ENCODE results near the gene SLC24A2.

The SLC24A2 gene

DNA sequence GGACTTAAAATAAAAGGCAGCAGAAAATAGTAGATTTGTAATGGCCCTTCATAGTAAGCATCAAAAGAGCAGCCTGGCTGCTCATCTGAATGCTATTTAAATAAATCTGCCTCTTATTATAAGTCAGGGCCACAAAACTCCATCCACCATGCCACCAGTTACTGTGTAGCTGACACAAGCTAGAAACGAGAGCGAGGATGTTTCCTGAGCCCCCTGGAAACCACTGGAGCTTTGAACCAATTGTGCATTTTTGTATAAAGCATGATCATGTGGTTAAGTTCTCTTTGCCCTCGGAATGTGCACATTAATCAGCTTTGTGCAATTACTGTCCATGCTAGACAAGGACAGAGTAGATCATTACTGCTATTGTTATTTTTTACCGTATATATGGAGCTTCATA lies 17.4 kb downstream of the SLC24A2 start:
- no peak for DNase-seq (ENCODE audit: low read depth, low spot score)
- H3K4me3 ChIP-seq (ENCODE audit: low read depth, low read length), result no peak overlapping the region
- CTCF ChIA-PET, result no interaction called here
- TF ChIP-seq, protein P1, sequence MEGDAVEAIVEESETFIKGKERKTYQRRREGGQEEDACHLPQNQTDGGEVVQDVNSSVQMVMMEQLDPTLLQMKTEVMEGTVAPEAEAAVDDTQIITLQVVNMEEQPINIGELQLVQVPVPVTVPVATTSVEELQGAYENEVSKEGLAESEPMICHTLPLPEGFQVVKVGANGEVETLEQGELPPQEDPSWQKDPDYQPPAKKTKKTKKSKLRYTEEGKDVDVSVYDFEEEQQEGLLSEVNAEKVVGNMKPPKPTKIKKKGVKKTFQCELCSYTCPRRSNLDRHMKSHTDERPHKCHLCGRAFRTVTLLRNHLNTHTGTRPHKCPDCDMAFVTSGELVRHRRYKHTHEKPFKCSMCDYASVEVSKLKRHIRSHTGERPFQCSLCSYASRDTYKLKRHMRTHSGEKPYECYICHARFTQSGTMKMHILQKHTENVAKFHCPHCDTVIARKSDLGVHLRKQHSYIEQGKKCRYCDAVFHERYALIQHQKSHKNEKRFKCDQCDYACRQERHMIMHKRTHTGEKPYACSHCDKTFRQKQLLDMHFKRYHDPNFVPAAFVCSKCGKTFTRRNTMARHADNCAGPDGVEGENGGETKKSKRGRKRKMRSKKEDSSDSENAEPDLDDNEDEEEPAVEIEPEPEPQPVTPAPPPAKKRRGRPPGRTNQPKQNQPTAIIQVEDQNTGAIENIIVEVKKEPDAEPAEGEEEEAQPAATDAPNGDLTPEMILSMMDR (IDR thresholded peaks at IDR 0.05; ENCODE audit: insufficient read depth, low read length, missing control alignments), result no peak
- POLR2A ChIA-PET, result no interaction called here

DNA sequence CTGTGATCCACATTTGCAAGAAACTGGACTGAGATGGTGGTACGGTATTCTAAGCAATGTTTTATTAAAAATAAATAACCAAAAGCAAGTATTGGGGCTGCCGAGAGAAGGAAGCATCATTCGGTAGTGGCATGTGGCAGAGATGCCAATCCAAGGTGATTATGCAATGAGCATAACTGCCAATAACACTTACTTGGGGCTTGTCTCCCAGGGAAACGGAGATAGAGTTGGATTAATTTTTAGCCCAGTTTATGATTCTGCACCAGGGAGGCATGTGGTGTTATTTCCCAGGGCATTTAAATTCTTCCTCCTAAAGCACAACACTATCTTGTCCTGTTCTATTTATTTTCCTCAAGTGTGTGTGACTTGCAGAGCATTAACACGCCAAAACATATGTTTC lies 17.9 kb downstream of the SLC24A2 start:
- TF ChIP-seq, protein P1 (IDR thresholded peaks at IDR 0.05; ENCODE audit: insufficient read depth, low read length, missing control alignments), result no peak
- no peak overlapping the region for H3K4me3 ChIP-seq (ENCODE audit: low read depth, low read length)
- CTCF ChIA-PET, result no interaction called here
- DNase-seq (ENCODE audit: low read depth, low spot score), result no peak
- POLR2A ChIA-PET, result no interaction called here

DNA sequence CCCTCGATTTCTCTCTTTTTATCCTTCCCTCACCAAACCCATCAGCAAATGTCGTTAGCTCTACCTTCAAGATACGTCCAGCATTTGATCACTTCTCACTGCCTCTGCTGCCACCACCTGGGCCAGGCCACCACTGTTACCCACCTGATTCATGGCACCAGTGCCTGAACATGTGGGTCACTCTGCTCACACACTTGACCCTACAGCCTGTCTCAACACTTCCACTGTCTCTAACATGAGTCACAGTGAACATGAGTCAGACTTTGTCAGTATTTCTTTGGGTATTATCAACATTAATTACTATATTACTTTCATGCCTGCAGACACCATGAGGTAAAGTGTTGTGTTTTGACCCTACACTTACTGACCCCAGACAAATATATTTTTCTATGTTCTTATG lies 19.6 kb downstream of the SLC24A2 start:
- no peak overlapping the region for H3K4me3 ChIP-seq (ENCODE audit: low read depth, low read length)
- POLR2A ChIA-PET, result no interaction called here
- TF ChIP-seq, protein P1 (IDR thresholded peaks at IDR 0.05; ENCODE audit: insufficient read depth, low read length, missing control alignments), result no peak
- no peak for DNase-seq (ENCODE audit: low read depth, low spot score)
- CTCF ChIA-PET, result no interaction called here

DNA sequence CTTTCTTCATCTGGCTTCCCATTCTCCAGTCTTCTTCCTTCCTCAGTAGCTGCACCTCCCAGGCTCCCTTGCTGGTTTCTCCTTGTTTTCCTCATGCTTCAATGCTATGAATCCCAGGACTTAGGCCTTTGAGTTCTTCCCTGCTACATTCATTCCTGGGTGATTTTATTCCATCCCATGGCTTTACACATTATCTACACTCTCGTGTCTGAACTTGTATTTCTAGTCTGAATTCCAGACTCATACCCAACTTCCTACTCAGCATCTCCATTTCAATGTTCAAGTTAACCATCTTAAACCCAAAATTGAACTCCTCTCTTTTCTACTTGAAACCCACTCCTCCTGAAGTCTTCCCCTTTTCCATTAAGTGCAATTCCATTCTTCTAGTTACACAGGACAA lies 20.0 kb downstream of the SLC24A2 start:
- ChIA-PET CTCF (no interaction called here), POLR2A (no interaction called here)
- DNase-seq (ENCODE audit: low read depth, low spot score), result no peak
- no peak overlapping the region for H3K4me3 ChIP-seq (ENCODE audit: low read depth, low read length)
- TF ChIP-seq, protein P1 (IDR thresholded peaks at IDR 0.05; ENCODE audit: insufficient read depth, low read length, missing control alignments), result no peak

DNA sequence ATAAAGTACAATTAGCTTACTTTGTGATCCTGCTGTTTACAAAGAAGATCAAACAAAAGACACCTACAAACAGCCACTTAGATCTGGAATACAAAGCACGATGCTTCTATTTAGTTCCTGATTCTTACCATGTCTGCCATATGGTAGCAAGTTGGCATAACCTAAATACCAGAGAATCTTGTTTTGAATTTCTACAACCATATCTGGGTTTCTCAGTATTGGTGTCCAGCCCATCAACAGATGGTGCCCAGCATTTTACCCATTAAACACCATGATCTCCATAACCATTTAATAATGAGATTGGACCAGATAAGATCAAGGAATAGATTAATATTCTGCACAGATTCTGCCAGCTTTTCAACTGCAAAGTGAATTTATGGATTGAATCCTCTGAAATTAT lies 29.8 kb downstream of the SLC24A2 start:
- TF ChIP-seq, protein P1 (IDR thresholded peaks at IDR 0.05; ENCODE audit: insufficient read depth, low read length, missing control alignments), result no peak
- ChIA-PET POLR2A (no interaction called here), CTCF (no interaction called here)
- no peak for DNase-seq (ENCODE audit: low read depth, low spot score)
- H3K4me3 ChIP-seq (ENCODE audit: low read depth, low read length), result no peak overlapping the region

DNA sequence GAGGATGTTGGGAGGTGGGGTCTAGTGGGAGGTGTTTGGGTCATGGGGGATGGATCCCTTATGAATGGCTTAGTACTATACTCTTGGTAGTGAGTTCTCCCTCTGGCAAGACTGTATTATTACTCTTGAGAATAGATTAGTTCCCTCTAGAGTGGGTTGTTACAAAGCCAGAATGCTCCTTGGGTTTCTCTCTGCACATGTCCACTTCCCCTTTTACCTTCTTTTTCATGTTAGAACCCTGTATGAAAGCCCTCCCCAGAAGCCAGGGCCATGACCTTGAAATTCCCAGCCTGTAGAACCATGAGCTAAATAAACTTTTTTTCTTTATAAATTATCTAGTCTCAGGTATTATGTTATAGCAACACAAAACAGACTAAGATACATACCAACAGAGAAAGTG lies 31.1 kb downstream of the SLC24A2 start:
- TF ChIP-seq, protein P1 (IDR thresholded peaks at IDR 0.05; ENCODE audit: insufficient read depth, low read length, missing control alignments), result no peak
- ChIA-PET CTCF (no interaction called here), POLR2A (no interaction called here)
- H3K4me3 ChIP-seq (ENCODE audit: low read depth, low read length), result no peak overlapping the region
- no peak for DNase-seq (ENCODE audit: low read depth, low spot score)

All from AG04449 (cell line).